OCI-LY3 (cell line): ENCODE measurements around the gene GDF15.

ENCODE experiments used
- EZH2phosphoT487 ChIP-seq: fragments of 200-600 bp; shearing (Covaris generic); IDR thresholded peaks from 2 replicates; pipeline ENCODE4 v1.6.1; 2018; ENCODE audit warnings: antibody characterized with exemption, mixed run types, low read depth
- TF ChIP-seq, protein P1 (sequence below): fragments of 200-600, 300-600 bp; sonication (generic); IDR thresholded peaks from 2 replicates; pipeline ENCODE4 v1.5.1; 2014; ENCODE audit warnings: antibody characterized with exemption, low read length, low read depth

DNA sequence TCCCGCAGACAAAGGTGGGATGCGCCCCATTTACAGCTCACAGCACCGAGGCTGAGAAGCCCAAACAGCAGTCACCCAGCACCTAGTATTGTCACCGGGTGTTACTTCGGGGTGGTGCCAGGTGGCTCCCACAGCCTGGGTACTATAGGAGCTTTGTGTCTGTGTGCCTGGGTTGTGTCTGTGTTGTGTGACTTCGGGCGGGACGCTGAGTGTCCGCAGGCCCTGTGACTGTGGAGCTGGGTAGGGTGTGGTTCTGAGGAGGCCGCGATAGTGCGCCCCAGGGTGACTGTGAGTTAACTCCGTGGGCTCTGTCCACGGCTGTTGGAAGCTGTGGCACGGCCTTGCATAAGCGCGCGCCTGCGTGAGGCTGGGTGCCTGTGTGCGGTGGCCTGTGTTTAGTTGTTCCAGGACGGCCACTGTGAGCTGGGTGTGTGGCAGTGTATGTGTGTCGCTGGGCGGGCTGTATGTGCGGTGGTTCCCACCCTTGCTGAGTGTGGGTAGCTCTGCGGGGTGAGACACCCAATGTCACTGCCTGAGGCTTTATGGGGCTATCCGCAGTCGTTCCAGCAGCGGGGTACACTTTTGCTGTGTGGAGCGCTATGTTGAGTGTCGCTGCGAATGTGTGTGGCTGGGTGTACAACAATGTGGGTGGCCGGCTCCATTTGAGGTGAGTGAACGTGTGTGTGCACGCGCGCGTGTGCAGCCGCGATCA is 32.7 kb downstream of the GDF15 start:
- TF ChIP-seq, protein P1, sequence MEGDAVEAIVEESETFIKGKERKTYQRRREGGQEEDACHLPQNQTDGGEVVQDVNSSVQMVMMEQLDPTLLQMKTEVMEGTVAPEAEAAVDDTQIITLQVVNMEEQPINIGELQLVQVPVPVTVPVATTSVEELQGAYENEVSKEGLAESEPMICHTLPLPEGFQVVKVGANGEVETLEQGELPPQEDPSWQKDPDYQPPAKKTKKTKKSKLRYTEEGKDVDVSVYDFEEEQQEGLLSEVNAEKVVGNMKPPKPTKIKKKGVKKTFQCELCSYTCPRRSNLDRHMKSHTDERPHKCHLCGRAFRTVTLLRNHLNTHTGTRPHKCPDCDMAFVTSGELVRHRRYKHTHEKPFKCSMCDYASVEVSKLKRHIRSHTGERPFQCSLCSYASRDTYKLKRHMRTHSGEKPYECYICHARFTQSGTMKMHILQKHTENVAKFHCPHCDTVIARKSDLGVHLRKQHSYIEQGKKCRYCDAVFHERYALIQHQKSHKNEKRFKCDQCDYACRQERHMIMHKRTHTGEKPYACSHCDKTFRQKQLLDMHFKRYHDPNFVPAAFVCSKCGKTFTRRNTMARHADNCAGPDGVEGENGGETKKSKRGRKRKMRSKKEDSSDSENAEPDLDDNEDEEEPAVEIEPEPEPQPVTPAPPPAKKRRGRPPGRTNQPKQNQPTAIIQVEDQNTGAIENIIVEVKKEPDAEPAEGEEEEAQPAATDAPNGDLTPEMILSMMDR, result no peak
- TF ChIP-seq EZH2phosphoT487, result no peak
